K562 (cell line): ENCODE results near the gene SVIP.

Experiments used
- ATF1 ChIP-seq, 2 experiments: fragments of 450-650 bp in 1 of 2; IDR thresholded peaks; 2 replicates each; pipeline ENCODE4 v1.6.1; 2016; ENCODE audit warnings: missing compliant biosample characterization in 1 of 2, missing genetic modification characterization in 1 of 2
- ELF4 ChIP-seq: fragments of 450-650 bp; formaldehyde crosslinking; IDR thresholded peaks from 2 replicates; pipeline ENCODE4 v1.4.0; 2022; ENCODE audit warnings: missing genetic modification characterization
- ESRRA ChIP-seq: fragments of 450-650 bp; IDR thresholded peaks from 2 replicates; pipeline ENCODE4 v1.6.1; 2014; ENCODE audit warnings: low read depth, mild to moderate bottlenecking, moderate library complexity, borderline replicate concordance
- FOXJ3 ChIP-seq: sonication (generic); formaldehyde crosslinking; IDR thresholded peaks from 2 replicates; pipeline ENCODE4 v1.4.0; 2020; ENCODE audit warnings: mild to moderate bottlenecking, missing genetic modification reagents
- MAZ ChIP-seq, 2 experiments: fragments of 450-650 bp in 1 of 2; sonication (generic) in 1 of 2; formaldehyde crosslinking; IDR thresholded peaks in 1 of 2; conservative IDR thresholded peaks in 1 of 2; 2 replicates each; pipeline versions ENCODE4 v1.4.0 to v1.5.0; 2020; ENCODE audit warnings: mild to moderate bottlenecking in 1 of 2, missing genetic modification reagents in 1 of 2
- NR3C1 ChIP-seq: sonication (generic); formaldehyde crosslinking; IDR thresholded peaks from 2 replicates; pipeline ENCODE4 v1.8.1; 2022; ENCODE audit warnings: missing genetic modification reagents
- SIX5 ChIP-seq, 2 experiments: IDR thresholded peaks; 2 replicates each; pipeline ENCODE4 v1.6.1; 2011; ENCODE audit warnings: low read length in 2 of 2, borderline replicate concordance in 1 of 2, low read depth in 1 of 2, mild to moderate bottlenecking in 1 of 2, moderate library complexity in 1 of 2; ENCODE audit not compliant: insufficient read depth in 1 of 2
- SOX6 ChIP-seq: fragments of 450-650 bp; IDR thresholded peaks from 2 replicates; pipeline ENCODE4 v1.6.1; 2014; ENCODE audit warnings: mild to moderate bottlenecking
- SREBF2 ChIP-seq: sonication (generic); formaldehyde crosslinking; IDR thresholded peaks from 2 replicates; pipeline ENCODE4 v1.4.0; 2020; ENCODE audit warnings: mild to moderate bottlenecking, missing genetic modification reagents
- ZNF197 ChIP-seq: fragments of 200-800 bp; sonication (Bioruptor generic); IDR thresholded peaks from 2 replicates; pipeline ENCODE4 v1.6.1; 2016; ENCODE audit warnings: low read depth, missing genetic modification characterization, missing compliant biosample characterization
- TF ChIP-seq, protein P1 (sequence below): sonication (generic); formaldehyde crosslinking; IDR thresholded peaks from 2 replicates; pipeline ENCODE4 v1.8.0; 2022; ENCODE audit warnings: missing genetic modification reagents, mild to moderate bottlenecking, borderline replicate concordance
- TF ChIP-seq, protein P2 (sequence below), 3 experiments: IDR thresholded peaks in 2 of 3; conservative IDR thresholded peaks in 1 of 3; 2 replicates each; pipeline ENCODE4 v1.5.1; 2011 to 2012; ENCODE audit warnings: low read length in 3 of 3, mild to moderate bottlenecking in 3 of 3, control low read depth in 2 of 3, improper control_type of control experiment in 1 of 3, inconsistent platforms in 1 of 3, low read depth in 1 of 3, mixed read lengths in 1 of 3, moderate library complexity in 1 of 3; ENCODE audit not compliant: insufficient read depth in 2 of 3
- TF ChIP-seq, protein P3 (sequence below): sonication (generic); formaldehyde crosslinking; IDR thresholded peaks from 2 replicates; pipeline ENCODE4 v1.9.0; 2022; ENCODE audit warnings: mild to moderate bottlenecking, missing genetic modification reagents

DNA sequence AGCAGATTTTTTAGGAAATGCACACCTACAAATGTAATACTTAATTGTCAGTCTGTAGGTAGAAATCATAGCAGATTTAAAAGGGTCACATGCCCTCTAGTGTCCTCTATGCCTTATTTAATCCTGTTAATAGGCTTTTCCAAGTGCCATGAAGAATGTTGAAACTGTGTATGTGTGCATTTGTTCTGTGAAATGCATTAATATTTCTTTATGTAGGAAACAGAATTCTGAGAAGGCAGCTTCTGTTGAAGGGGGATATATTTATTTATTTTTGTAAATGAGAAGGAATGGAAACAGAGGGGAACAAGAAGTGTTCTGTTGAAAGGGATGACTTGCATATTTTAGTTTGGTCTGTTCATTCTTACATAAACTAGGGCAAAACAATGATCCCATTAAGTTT, 51.0 kb downstream of the SVIP start:
- no peak for TF ChIP-seq SREBF2 (CRISPR knock-in tag)
- TF ChIP-seq, protein P1, sequence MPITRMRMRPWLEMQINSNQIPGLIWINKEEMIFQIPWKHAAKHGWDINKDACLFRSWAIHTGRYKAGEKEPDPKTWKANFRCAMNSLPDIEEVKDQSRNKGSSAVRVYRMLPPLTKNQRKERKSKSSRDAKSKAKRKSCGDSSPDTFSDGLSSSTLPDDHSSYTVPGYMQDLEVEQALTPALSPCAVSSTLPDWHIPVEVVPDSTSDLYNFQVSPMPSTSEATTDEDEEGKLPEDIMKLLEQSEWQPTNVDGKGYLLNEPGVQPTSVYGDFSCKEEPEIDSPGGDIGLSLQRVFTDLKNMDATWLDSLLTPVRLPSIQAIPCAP (CRISPR knock-in tag) = no peak
- no peak for TF ChIP-seq MAZ (CRISPR knock-in tag; conservative IDR thresholded peaks at IDR 0.05 in 1 of 2, IDR thresholded peaks at IDR 0.05 in 1 of 2)
- no peak for TF ChIP-seq SIX5 (IDR thresholded peaks at IDR 0.05; ENCODE audit: borderline replicate concordance in 1 of 2, insufficient read depth in 1 of 2, low read depth in 1 of 2, low read length in 2 of 2)
- no peak for TF ChIP-seq FOXJ3 (CRISPR knock-in tag)
- TF ChIP-seq SOX6 = no peak
- TF ChIP-seq ZNF197 (CRISPR knock-in tag) = no peak
- no peak for TF ChIP-seq ATF1 (CRISPR knock-in tag; IDR thresholded peaks at IDR 0.05)
- TF ChIP-seq ATF1 (tag; IDR thresholded peaks at IDR 0.05) = no peak
- no peak for TF ChIP-seq ELF4 (CRISPR knock-in tag)
- no peak for TF ChIP-seq ESRRA
- TF ChIP-seq, protein P2, sequence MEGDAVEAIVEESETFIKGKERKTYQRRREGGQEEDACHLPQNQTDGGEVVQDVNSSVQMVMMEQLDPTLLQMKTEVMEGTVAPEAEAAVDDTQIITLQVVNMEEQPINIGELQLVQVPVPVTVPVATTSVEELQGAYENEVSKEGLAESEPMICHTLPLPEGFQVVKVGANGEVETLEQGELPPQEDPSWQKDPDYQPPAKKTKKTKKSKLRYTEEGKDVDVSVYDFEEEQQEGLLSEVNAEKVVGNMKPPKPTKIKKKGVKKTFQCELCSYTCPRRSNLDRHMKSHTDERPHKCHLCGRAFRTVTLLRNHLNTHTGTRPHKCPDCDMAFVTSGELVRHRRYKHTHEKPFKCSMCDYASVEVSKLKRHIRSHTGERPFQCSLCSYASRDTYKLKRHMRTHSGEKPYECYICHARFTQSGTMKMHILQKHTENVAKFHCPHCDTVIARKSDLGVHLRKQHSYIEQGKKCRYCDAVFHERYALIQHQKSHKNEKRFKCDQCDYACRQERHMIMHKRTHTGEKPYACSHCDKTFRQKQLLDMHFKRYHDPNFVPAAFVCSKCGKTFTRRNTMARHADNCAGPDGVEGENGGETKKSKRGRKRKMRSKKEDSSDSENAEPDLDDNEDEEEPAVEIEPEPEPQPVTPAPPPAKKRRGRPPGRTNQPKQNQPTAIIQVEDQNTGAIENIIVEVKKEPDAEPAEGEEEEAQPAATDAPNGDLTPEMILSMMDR (IDR thresholded peaks at IDR 0.05 in 2 of 3, conservative IDR thresholded peaks at IDR 0.05 in 1 of 3; ENCODE audit: insufficient read depth in 2 of 3, low read depth in 1 of 3, low read length in 3 of 3) = peak in 1 of 3 experiments; percentile 30; a peak in 2 of 6 replicates
- TF ChIP-seq NR3C1 (CRISPR knock-in tag) = no peak
- TF ChIP-seq, protein P3, sequence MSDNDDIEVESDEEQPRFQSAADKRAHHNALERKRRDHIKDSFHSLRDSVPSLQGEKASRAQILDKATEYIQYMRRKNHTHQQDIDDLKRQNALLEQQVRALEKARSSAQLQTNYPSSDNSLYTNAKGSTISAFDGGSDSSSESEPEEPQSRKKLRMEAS (CRISPR knock-in tag) = no peak
